Astrocyte (in vitro differentiated cells and primary cell): ENCODE results near the gene RAE1. TPM values are rescaled to one million over a fixed set of nuclear protein-coding genes. Genes with fewer than 3 reads are reported as not detected.

Source experiments
- DNase-seq: peaks from one replicate; pipeline ENCODE4 v3.0.0-alpha.2; 2010; ENCODE audit warnings: low read depth
- FAIRE-seq: peaks from 2 replicates; lab custom pipeline; 2011; peaks lifted over from hg19 to GRCh38; lab: Jason Lieb, UNC
- H2AFZ ChIP-seq: 2 replicates; pipeline ENCODE4 v1.6.0; 2012; ENCODE audit warnings: low read depth, low read length, inconsistent platforms
- H3K27ac ChIP-seq: 2 replicates; pipeline ENCODE4 v1.5.1; 2011; ENCODE audit warnings: low read depth, low read length, inconsistent platforms
- H3K27me3 ChIP-seq: 2 replicates; pipeline ENCODE4 v1.6.0; 2011; ENCODE audit warnings: low read length, inconsistent platforms; ENCODE audit not compliant: insufficient read depth
- H3K36me3 ChIP-seq: 2 replicates; pipeline ENCODE4 v1.5.1; 2011; ENCODE audit warnings: low read length, inconsistent platforms; ENCODE audit not compliant: insufficient read depth
- H3K4me1 ChIP-seq: 2 replicates; pipeline ENCODE4 v1.5.1; 2011; ENCODE audit warnings: low read length, inconsistent platforms; ENCODE audit not compliant: insufficient read depth
- H3K4me2 ChIP-seq: 2 replicates; pipeline ENCODE4 v1.6.0; 2012; ENCODE audit warnings: low read length, inconsistent platforms
- H3K4me3 ChIP-seq: 2 replicates; pipeline ENCODE4 v1.5.1; 2011; ENCODE audit warnings: low read depth, mild to moderate bottlenecking, low read length, inconsistent platforms; ENCODE audit not compliant: insufficient read depth
- H3K79me2 ChIP-seq: 2 replicates; pipeline ENCODE4 v1.6.0; 2012; ENCODE audit warnings: mild to moderate bottlenecking, low read length, inconsistent platforms; ENCODE audit not compliant: insufficient read depth
- H3K9ac ChIP-seq: 2 replicates; pipeline ENCODE4 v1.6.0; 2012; ENCODE audit warnings: mild to moderate bottlenecking, low read length, inconsistent platforms
- H3K9me3 ChIP-seq: 2 replicates; pipeline ENCODE4 v1.5.1; 2012; ENCODE audit warnings: low read depth, mild to moderate bottlenecking, low read length, inconsistent platforms; ENCODE audit not compliant: insufficient read depth
- H4K20me1 ChIP-seq: 2 replicates; pipeline ENCODE4 v1.6.0; 2012; ENCODE audit warnings: low read length, inconsistent platforms; ENCODE audit not compliant: insufficient read depth
- H3K27ac Mint-ChIP-seq: one replicate; pipeline ENCODE4 v1.8.0; 2021; ENCODE audit warnings: mild to moderate bottlenecking, mixed read lengths; ENCODE audit not compliant: unreplicated experiment
- H3K27me3 Mint-ChIP-seq: one replicate; pipeline ENCODE4 v1.8.0; 2021; ENCODE audit warnings: low read depth, mixed read lengths; ENCODE audit not compliant: unreplicated experiment
- H3K36me3 Mint-ChIP-seq: one replicate; pipeline ENCODE4 v1.8.0; 2021; ENCODE audit warnings: low read depth, mixed read lengths; ENCODE audit not compliant: unreplicated experiment
- H3K4me1 Mint-ChIP-seq: one replicate; pipeline ENCODE4 v1.8.0; 2021; ENCODE audit warnings: low read depth, mixed read lengths; ENCODE audit not compliant: unreplicated experiment
- H3K4me3 Mint-ChIP-seq: one replicate; pipeline ENCODE4 v1.8.0; 2021; ENCODE audit warnings: mild to moderate bottlenecking, moderate library complexity, mixed read lengths; ENCODE audit not compliant: unreplicated experiment
- H3K9me3 Mint-ChIP-seq: one replicate; pipeline ENCODE4 v1.8.0; 2021; ENCODE audit warnings: mild to moderate bottlenecking, mixed read lengths; ENCODE audit not compliant: unreplicated experiment
- CTCF ChIP-seq: IDR thresholded peaks from 2 replicates; pipeline ENCODE4 v1.5.1; 2011; ENCODE audit warnings: low read depth, mild to moderate bottlenecking, inconsistent platforms, low read length, moderate library complexity; ENCODE audit not compliant: insufficient read depth
- EZH2 ChIP-seq: IDR thresholded peaks from 2 replicates; pipeline ENCODE4 v1.6.1; 2012; ENCODE audit warnings: mild to moderate bottlenecking, low read length, inconsistent platforms; ENCODE audit not compliant: insufficient read depth
- total RNA-seq: library from RNA; stranded (reverse); gene quantifications from 2 replicates; pipeline ENCODE4 v1.2.1, GENCODE V29; 2021

Gene RAE1
- total RNA-seq, 1 donor from 2014 or later: 31.1 TPM

GRCh38 chr20:57383447-57384347, 32.6 kb downstream of the RAE1 start:
- H3K27ac ChIP-seq: no peak overlapping the region
- no peaks in the 10 kb centered on the region for H3K4me1 ChIP-seq
- no peaks in the 10 kb centered on the region for H3K27me3 Mint-ChIP-seq
- H3K9me3 ChIP-seq: no peaks in the 10 kb centered on the region
- peaks cover 8% of the 10 kb centered on the region for H3K36me3 Mint-ChIP-seq
- no peak for FAIRE-seq
- H3K27ac Mint-ChIP-seq: no peak overlapping the region
- DNase-seq: no peak
- H3K4me2 ChIP-seq: no peak overlapping the region
- H3K27me3 ChIP-seq: no peaks in the 10 kb centered on the region
- no peak overlapping the region for H3K9ac ChIP-seq
- TF ChIP-seq CTCF (no peak), EZH2 (no peak)
- H3K79me2 ChIP-seq: no peaks in the 10 kb centered on the region
- peaks cover 4% of the 10 kb centered on the region for H3K36me3 ChIP-seq
- H3K4me3 ChIP-seq: no peak overlapping the region
- no peaks in the 10 kb centered on the region for H3K9me3 Mint-ChIP-seq
- no peak overlapping the region for H2AFZ ChIP-seq
- peaks cover 2% of the 10 kb centered on the region for H3K4me1 Mint-ChIP-seq
- no peak overlapping the region for H3K4me3 Mint-ChIP-seq
- peaks cover 7% of the 10 kb centered on the region for H4K20me1 ChIP-seq

GRCh38 chr20:57384486-57384885, 33.4 kb downstream of the RAE1 start:
- Mint-ChIP-seq H3K4me3 (no peak overlapping the region), H3K9me3 (no peaks in the 10 kb centered on the region), H3K36me3 (peaks cover 8% of the 10 kb centered on the region), H3K27ac (no peak overlapping the region), H3K27me3 (no peaks in the 10 kb centered on the region), H3K4me1 (peaks cover 5% of the 10 kb centered on the region)
- H3K4me3 ChIP-seq: no peak overlapping the region
- TF ChIP-seq EZH2 (no peak), CTCF (no peak)
- H4K20me1 ChIP-seq: peaks cover 7% of the 10 kb centered on the region
- no peak overlapping the region for H3K4me2 ChIP-seq
- no peak overlapping the region for H3K27ac ChIP-seq
- DNase-seq (no peak), FAIRE-seq (no peak)
- H3K4me1 ChIP-seq: peaks cover 1% of the 10 kb centered on the region
- H3K36me3 ChIP-seq: peaks cover 4% of the 10 kb centered on the region
- no peaks in the 10 kb centered on the region for H3K9me3 ChIP-seq
- no peaks in the 10 kb centered on the region for H3K79me2 ChIP-seq
- no peak overlapping the region for H2AFZ ChIP-seq
- no peak overlapping the region for H3K9ac ChIP-seq
- no peaks in the 10 kb centered on the region for H3K27me3 ChIP-seq
